ENCODE measurements around the gene STEEP1.

The STEEP1 gene

GRCh38 chrX:119565107-119565663, at the start of gene STEEP1:
Gene STEEP1 (minus strand): TSS chrX:119565409. CDS start chrX:119565355, 54 bp downstream.
- peak; percentile 88 for DNase-seq (ENCODE audit: low read depth)

GRCh38 chrX:119614776-119615175, 49.6 kb upstream of the STEEP1 start:
- no peak for DNase-seq (ENCODE audit: low read depth)

GRCh38 chrX:119607018-119607389, 41.8 kb upstream of the STEEP1 start:
- DNase-seq (ENCODE audit: low read depth), result no peak

GRCh38 chrX:119606280-119607017, 41.2 kb upstream of the STEEP1 start, which contains the start of gene NKRF:
Gene NKRF (minus strand): TSS chrX:119606424.
- peak; percentile 89 for DNase-seq (ENCODE audit: low read depth)

- DNase-seq (ENCODE audit: low read depth), result no peak
Observed at GRCh38 chrX:119605464-119606279, 40.5 kb upstream of the STEEP1 start.

GRCh38 chrX:119604766-119605463, 39.7 kb upstream of the STEEP1 start:
- no peak for DNase-seq (ENCODE audit: low read depth)

GRCh38 chrX:119602701-119603255, 37.6 kb upstream of the STEEP1 start:
- no peak for DNase-seq (ENCODE audit: low read depth)

GRCh38 chrX:119589810-119590209, 24.6 kb upstream of the STEEP1 start:
- no peak for DNase-seq (ENCODE audit: low read depth)

GRCh38 chrX:119583431-119584059, 18.3 kb upstream of the STEEP1 start:
- DNase-seq (ENCODE audit: low read depth), result no peak

- no peak for DNase-seq (ENCODE audit: low read depth)
Observed at GRCh38 chrX:119579414-119579813, 14.2 kb upstream of the STEEP1 start.

GRCh38 chrX:119574394-119575266, 9.4 kb upstream of the STEEP1 start, which contains the start of gene UBE2A:
Gene UBE2A (plus strand): TSS chrX:119574563. CDS start chrX:119574712, 149 bp downstream.
- DNase-seq (ENCODE audit: low read depth), result peak; percentile 93

- DNase-seq (ENCODE audit: low read depth), result peak; percentile 60
Observed at GRCh38 chrX:119573840-119574393, 8.7 kb upstream of the STEEP1 start.

- no peak for DNase-seq (ENCODE audit: low read depth)
Observed at GRCh38 chrX:119573222-119573621, 8.0 kb upstream of the STEEP1 start.

GRCh38 chrX:119570351-119570835, 5.2 kb upstream of the STEEP1 start:
- no peak for DNase-seq (ENCODE audit: low read depth)

- peak; percentile 62 for DNase-seq (ENCODE audit: low read depth)
Observed at GRCh38 chrX:119552508-119552907, 12.7 kb downstream of the STEEP1 start.

GRCh38 chrX:119549327-119550016, 15.7 kb downstream of the STEEP1 start:
- peak; percentile 11 for DNase-seq (ENCODE audit: low read depth)

GRCh38 chrX:119541188-119541587, 24.0 kb downstream of the STEEP1 start:
- peak; percentile 72 for DNase-seq (ENCODE audit: low read depth)

- no peak for DNase-seq (ENCODE audit: low read depth)
Observed at GRCh38 chrX:119539872-119540271, 25.3 kb downstream of the STEEP1 start.

- no peak for DNase-seq (ENCODE audit: low read depth)
Observed at GRCh38 chrX:119537487-119537886, 27.7 kb downstream of the STEEP1 start.
